ENCODE measurements around the gene FOXP1. TPM values are rescaled to one million over a fixed set of nuclear protein-coding genes. Genes with fewer than 3 reads are reported as not detected.

Gene FOXP1
- total RNA-seq, 1 experiment from 2014 or later: 31.8 TPM

GRCh38 chr3:71163198-71163918, 420.2 kb downstream of the FOXP1 start:
- no peak for DNase-seq (ENCODE audit: low read depth)
- in situ Hi-C loops (cut with HindIII; ENCODE audit: low pct_unique_long_range_greater_than_20kb, low sequenced_read_pairs): no loop called here

- no peak for DNase-seq (ENCODE audit: low read depth)
- in situ Hi-C loops (cut with HindIII; ENCODE audit: low pct_unique_long_range_greater_than_20kb, low sequenced_read_pairs): no loop called here
Measured at GRCh38 chr3:71162221-71162620, 421.3 kb downstream of the FOXP1 start.

DNA sequence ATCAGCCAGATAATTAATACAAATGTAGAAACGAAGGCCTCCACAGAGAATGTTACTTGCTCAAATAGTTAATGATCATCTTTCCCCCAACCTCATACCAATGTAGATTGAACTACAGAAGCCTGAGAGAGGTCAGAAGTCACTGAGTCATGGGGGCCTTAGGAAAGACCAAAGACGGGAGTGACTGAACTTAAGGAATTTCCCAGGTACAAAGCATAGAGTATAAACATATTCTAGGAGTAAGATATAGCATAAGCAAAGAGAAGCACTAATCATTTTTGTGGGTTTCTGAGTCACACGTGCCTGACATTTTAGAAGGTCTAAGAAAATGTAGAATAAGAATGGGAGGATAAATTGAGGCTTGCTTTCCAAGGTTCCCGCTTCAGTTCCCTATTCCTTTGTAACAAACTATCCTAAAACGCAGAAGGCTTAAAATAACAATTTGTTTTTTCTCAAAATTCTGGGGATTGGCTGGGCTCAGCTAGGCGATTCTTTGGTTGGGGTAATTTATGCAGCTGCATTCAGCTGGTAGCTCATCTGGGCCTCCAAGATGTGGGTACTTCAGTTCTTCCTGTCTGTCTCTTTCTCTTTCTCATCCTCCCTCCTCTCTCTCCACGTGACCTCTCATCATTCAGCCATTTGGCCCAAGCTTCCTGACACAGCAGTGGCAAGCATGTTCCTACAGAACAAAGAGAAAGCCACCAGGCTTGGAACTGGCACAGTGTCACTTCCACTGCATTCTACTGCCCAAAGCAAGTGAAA, 422.6 kb downstream of the FOXP1 start:
- in situ Hi-C loops (cut with HindIII; ENCODE audit: low pct_unique_long_range_greater_than_20kb, low sequenced_read_pairs): no loop called here
- DNase-seq (ENCODE audit: low read depth): peak; percentile 90

DNA sequence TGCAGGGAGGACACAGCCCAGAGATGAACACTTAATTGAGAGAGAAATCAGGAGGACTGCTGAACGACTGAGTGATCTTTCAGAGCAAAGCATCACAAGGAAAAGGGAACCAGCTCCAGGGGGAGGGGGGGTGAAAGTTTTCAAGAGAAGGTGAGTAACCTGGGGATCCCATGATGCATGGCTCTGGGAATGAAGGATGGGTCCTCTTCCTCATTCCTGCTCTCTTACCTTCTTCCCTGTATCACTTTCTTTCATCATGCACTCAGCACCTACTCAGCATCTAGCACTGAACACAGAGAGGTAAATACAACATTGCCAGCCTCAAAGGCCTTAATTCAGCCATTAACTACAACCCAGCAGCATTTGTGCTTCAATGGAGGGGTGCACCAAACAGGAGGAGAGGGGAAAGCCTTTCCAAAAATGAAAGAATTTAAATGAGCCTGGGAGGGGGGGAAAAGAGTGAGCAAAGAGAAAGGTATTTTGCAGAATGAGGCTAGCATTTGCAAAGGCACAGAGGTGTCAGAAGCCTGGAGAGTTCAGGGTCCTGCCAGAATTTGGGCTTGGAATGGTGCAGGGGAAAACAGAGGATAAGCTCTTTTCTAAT, 427.4 kb downstream of the FOXP1 start:
- in situ Hi-C loops (cut with HindIII; ENCODE audit: low pct_unique_long_range_greater_than_20kb, low sequenced_read_pairs): no loop called here
- DNase-seq (ENCODE audit: low read depth): peak; percentile 36

DNA sequence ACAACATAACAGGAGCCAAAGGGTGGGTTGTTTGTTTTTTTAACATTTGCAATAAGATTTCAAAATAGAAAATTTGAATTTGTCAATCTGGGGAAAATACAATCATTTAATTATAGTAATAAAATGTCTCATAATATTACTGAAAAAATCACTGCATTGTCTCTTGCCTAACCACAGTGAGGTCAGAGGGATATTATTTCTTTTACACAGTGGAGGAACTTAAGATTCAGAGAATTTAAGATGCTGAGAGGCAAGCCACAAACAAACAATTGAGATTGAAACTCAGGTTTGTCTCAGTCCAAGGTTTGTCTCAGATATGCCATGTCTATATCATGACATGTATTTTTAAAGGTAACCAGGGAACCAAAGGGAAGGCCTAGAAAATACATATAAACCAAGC, 428.7 kb downstream of the FOXP1 start:
- DNase-seq (ENCODE audit: low read depth): no peak
- in situ Hi-C loops (cut with HindIII; ENCODE audit: low pct_unique_long_range_greater_than_20kb, low sequenced_read_pairs): no loop called here

- DNase-seq (ENCODE audit: low read depth): no peak
- in situ Hi-C loops (cut with HindIII; ENCODE audit: low pct_unique_long_range_greater_than_20kb, low sequenced_read_pairs): no loop called here
Measured at GRCh38 chr3:71153713-71154112, 429.8 kb downstream of the FOXP1 start.

GRCh38 chr3:71152892-71153265, 430.6 kb downstream of the FOXP1 start:
- no peak for DNase-seq (ENCODE audit: low read depth)
- in situ Hi-C loops (cut with HindIII; ENCODE audit: low pct_unique_long_range_greater_than_20kb, low sequenced_read_pairs): no loop called here

DNA sequence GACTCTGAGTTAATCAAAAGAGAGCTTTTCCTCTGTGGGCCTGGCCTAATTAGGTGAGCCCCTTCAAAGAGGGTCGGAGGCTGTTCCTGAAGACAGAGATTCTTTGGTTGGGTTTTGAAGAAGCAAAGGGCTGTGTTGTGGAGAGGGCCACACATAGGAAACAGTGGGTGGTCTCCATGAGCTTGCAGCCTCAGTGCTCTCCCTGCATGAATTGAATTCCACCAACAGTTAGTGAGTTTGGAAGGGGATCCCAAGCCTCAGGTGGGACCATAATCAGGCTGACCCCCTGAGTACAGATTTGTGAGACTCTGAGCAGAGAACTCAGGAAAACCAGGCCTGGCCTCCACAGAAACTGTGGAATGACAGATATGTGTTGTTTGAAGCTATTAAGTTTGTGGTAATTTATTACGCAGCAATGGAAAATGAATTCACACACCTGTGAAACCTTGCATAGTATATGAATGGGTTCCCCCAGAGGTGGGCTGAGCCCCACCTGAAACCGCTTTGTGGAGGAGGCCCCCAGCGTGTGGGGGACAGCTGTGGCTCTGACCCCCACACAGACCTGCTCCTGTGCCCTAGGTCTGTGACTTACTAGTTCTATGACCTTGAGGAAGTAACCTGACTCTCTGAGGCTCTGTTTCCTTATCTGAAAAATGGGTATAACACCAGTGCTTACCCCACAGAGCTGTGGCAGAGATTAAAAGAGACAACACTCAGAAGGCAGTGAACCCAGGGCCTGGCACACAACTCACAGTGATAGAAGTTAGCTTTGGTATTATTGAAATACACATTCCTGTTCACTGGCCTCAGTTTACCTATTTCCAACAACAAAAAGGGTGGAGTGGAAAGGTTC, 431.3 kb downstream of the FOXP1 start:
- no peak for DNase-seq (ENCODE audit: low read depth)
- in situ Hi-C loops (cut with HindIII; ENCODE audit: low pct_unique_long_range_greater_than_20kb, low sequenced_read_pairs): no loop called here

DNA sequence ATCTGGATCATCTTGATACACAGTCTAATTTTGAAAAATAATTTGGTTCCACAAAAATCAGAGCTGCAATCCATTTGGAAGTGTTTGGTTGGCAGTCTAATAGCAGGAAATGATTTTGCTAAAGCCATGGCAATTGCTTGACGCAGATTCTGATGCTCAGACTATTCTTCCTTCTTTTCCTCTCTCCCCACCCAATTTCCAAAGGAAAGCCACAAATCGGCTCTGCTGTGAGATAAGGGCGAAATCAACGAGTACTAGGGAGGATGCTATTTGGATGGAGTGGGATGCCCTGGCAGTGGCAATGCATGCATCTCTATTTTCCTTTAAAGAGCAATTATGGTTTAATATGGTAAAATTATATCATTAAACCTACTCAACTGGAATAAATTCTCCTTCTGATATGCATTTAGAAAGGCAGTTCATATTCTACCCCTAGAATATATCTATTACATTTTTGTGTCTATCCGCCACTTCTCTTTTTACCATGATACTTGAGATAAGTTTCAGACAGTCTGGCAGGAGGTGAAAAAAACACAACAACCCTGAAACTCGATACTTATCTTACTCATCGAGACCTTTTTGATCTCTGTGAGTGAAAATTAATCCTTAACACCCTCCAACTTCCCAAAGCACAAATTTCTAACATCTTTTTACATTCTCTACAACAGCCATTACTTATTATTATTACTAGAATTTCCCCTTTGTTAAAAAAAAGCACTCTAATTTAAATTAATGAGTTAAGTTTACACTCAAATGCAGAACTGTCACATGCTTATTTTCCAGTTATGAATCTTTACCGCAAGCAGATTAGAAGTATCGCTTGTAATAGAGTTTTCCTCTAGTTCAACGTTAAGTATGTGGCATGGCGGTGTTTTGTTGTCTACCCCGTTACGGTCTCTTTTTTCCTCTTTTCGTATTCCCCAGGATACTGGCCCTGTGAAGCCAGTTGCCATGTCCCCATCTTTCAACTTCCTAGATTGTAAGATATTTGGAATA, 433.3 kb downstream of the FOXP1 start:
- no peak for DNase-seq (ENCODE audit: low read depth)
- in situ Hi-C loops (cut with HindIII; ENCODE audit: low pct_unique_long_range_greater_than_20kb, low sequenced_read_pairs): no loop called here

- no peak for DNase-seq (ENCODE audit: low read depth)
- in situ Hi-C loops (cut with HindIII; ENCODE audit: low pct_unique_long_range_greater_than_20kb, low sequenced_read_pairs): no loop called here
Measured at GRCh38 chr3:71148455-71149060, 435.0 kb downstream of the FOXP1 start.

DNA sequence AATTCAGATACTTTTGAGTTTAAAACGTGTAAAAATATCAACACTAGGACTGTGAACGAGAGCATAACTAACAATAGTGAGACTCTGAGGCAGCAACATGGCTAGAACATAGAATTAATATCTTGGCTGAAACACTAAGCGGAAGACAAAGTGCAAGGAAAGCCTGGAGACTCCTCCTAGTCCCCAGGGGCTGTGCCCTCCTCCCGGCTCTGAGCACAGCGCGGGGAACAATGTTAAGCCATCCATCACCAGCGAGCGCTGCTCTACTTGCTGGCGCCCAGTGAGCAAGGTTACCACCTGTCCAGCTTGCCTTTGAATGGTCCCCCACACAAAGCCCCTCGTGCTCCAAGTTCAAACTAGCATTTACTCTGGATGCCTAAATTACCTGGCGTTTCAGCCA, 436.9 kb downstream of the FOXP1 start:
- no peak for DNase-seq (ENCODE audit: low read depth)
- in situ Hi-C loops (cut with HindIII; ENCODE audit: low pct_unique_long_range_greater_than_20kb, low sequenced_read_pairs): no loop called here

DNA sequence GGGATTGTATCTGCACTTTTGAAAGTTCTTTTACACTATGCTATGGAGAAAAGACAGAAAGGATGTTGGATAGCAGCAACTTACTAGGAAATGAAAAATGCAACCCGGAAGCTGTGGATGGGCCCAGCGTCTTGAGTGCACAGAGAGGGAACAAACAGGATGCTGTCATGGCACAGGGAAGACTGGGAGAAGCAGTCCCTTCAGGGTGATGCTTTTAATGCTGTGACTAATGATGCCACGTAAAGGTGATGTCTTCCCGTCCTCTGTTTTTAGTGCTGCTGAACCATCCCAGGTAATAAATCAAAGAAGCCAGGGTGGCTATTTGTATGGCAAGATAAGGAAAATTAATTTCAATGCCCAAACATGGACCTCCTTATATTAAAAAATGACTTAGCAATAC, 437.6 kb downstream of the FOXP1 start:
- in situ Hi-C loops (cut with HindIII; ENCODE audit: low pct_unique_long_range_greater_than_20kb, low sequenced_read_pairs): no loop called here
- DNase-seq (ENCODE audit: low read depth): no peak

- no peak for DNase-seq (ENCODE audit: low read depth)
- in situ Hi-C loops (cut with HindIII; ENCODE audit: low pct_unique_long_range_greater_than_20kb, low sequenced_read_pairs): no loop called here
Measured at GRCh38 chr3:71144525-71145253, 438.8 kb downstream of the FOXP1 start.

DNA sequence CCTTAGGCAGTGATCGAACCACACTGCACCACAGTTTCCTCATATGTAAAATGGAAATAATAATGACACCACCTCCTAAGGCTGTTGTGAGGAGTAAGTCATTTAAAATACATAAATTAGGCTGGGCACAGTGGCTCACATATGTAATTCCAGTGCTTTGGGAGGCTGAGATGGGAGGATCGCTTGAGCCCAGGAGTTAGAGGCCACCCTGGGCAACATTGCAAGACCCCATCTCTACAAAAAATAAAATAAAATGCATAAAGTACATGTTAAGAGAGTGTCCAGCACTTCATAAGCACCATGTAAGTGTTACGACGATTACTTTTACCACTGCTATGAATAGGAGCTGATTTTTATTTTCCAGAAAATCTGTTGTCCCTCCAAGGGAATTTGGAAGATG, 440.0 kb downstream of the FOXP1 start:
- in situ Hi-C loops (cut with HindIII; ENCODE audit: low pct_unique_long_range_greater_than_20kb, low sequenced_read_pairs): no loop called here
- no peak for DNase-seq (ENCODE audit: low read depth)

DNA sequence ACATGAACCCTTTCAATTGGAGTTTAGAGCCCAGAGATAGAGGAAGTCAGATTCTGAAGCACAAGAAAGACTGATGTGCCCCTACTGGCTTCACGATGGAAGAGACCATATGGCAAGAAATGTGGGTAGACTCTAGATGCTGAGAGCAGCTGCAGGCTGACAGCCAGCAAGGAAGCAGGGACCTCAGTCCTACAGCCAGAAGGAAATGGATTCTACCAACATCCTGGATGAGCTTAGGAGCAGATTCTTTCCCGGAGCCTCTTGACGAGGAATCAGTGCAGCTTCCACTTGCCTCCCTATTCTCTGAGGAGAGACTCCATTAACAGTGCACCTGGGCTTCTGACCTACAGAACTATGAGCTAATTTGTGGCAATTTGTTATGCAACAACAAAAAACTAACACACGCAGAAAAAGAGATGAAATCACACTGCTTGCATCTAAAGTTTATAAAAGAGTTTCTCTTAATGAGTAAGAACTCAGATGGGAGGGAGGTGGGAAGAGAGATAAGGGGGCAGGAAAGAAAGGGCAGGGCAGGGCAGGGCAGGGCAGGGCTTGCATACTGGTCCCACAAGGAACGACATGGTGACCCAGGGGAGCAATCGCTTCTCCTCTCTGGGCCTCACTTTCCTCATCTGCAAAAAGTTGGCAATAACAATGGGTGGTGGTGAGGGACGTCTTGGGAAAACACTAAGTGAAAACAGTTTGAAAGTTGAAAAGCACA, 440.9 kb downstream of the FOXP1 start:
- in situ Hi-C loops (cut with HindIII; ENCODE audit: low pct_unique_long_range_greater_than_20kb, low sequenced_read_pairs): no loop called here
- DNase-seq (ENCODE audit: low read depth): peak; percentile 43

DNA sequence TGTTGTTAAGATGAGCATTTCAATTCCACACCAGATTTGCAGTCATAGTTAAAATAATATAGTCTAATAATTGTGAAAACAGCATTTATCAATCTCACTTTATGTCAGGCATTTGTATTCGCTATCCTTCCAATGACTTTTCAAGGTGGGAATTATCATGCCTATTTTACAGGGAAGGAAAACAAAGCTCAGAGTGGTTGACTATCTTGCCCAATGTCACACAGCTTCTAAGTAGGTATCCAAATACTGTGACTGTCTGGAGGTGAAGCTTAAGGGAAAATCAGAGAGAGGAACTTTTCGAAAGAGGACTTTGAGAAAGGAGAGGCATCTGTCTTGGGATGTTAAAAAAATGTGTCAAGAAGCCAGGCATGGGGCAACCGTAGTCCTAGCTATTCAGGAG, 443.1 kb downstream of the FOXP1 start:
- no peak for DNase-seq (ENCODE audit: low read depth)
- in situ Hi-C loops (cut with HindIII; ENCODE audit: low pct_unique_long_range_greater_than_20kb, low sequenced_read_pairs): no loop called here
